Heart left ventricle (tissue), 16 donors: ENCODE results near the gene GPC3. TPM values are rescaled to one million over a fixed set of nuclear protein-coding genes. Genes with fewer than 3 reads are reported as not detected.

Source experiments
- ATAC-seq, 4 donors: fragments of 200-7000 bp; cut with Tn5 transposase; one replicate each; pipeline ENCODE4 v1.9.1; 2020 to 2022; ENCODE audit warnings: moderate library complexity in 4 of 4, mild to moderate bottlenecking in 3 of 4, moderate number of reproducible peaks in 1 of 4
- DNase-seq, 5 donors: peaks; one replicate each; pipeline ENCODE4 v3.0.0-alpha.2; 2020
- H3K27ac ChIP-seq, 12 donors: fragments of 200-600 bp; sonication (generic) in 4 of 12; one replicate each; pipeline versions ENCODE4 v1.5.0 to v1.8.0; 2016 to 2022; ENCODE audit warnings: mild to moderate bottlenecking in 2 of 12
- H3K27me3 ChIP-seq, 9 donors: fragments of 200-600 bp; sonication (generic) in 2 of 9; one replicate each; pipeline versions ENCODE4 v1.5.1 to v1.8.0; 2016 to 2022; ENCODE audit warnings: mild to moderate bottlenecking in 3 of 9
- H3K36me3 ChIP-seq, 9 donors: fragments of 200-600 bp; sonication (generic) in 2 of 9; one replicate each; pipeline versions ENCODE4 v1.5.0 to v1.8.0; 2018 to 2022; ENCODE audit warnings: mild to moderate bottlenecking in 2 of 9
- H3K4me1 ChIP-seq, 12 donors: fragments of 200-600 bp; sonication (generic) in 4 of 12; one replicate each; pipeline versions ENCODE4 v1.5.0 to v1.8.0; 2016 to 2022; ENCODE audit warnings: mild to moderate bottlenecking in 3 of 12
- H3K4me3 ChIP-seq, 12 donors: fragments of 200-600 bp; sonication (generic) in 4 of 12; one replicate each; pipeline versions ENCODE4 v1.5.0 to v1.8.0; 2017 to 2022; ENCODE audit warnings: mild to moderate bottlenecking in 9 of 12, moderate library complexity in 4 of 12
- H3K9me3 ChIP-seq, 12 donors: fragments of 200-600 bp; sonication (generic) in 4 of 12; one replicate each; pipeline versions ENCODE4 v1.5.0 to v1.8.0; 2016 to 2022; ENCODE audit warnings: mild to moderate bottlenecking in 1 of 12
- CTCF ChIP-seq, 12 donors: fragments of 200-600 bp; sonication (generic) in 4 of 12; IDR thresholded peaks; one replicate each; pipeline versions ENCODE4 v1.5.0 to v1.8.0; 2018 to 2022; ENCODE audit warnings: antibody characterized with exemption in 12 of 12, mild to moderate bottlenecking in 5 of 12
- POLR2A ChIP-seq, 2 donors: fragments of 450-650 bp; IDR thresholded peaks; one replicate each; pipeline ENCODE4 v1.6.1; 2017; ENCODE audit warnings: antibody characterized with exemption in 2 of 2, mild to moderate bottlenecking in 2 of 2, moderate library complexity in 2 of 2
- WGBS, 4 donors: extraction: QIAGEN DNeasy Blood & Tissue Kit in 2 of 4; methylation state at CpG; one replicate each; pipeline versions ENCODE4 v1.1.5 to v1.1.7; 2013 to 2018; 5-methylcytosine and 5-hydroxymethylcytosine counted together
- intact Hi-C, 10 donors: fragments of 100-400 bp; cut with DNase I; formaldehyde crosslinking; loops; one replicate each; pipeline versions ENCODE4 v1.11.1 to v1.14.2; 2022
- polyA plus RNA-seq, 2 donors: library from polyadenylated mRNA; stranded (reverse); fragments of 200-250 nt; gene quantifications; one replicate each; pipeline ENCODE4 v1.2.3, GENCODE V29; 2013
- total RNA-seq, 9 donors: library from RNA; depleted of rRNA in 2 of 9; stranded (reverse); fragments of >200 nt in 2 of 9; fragmentation: NEBNext Ultra II Directional in 3 of 9; extraction: Animal tissue kit (Norgen Biotek cat#: 25700) in 3 of 9; gene quantifications; one replicate each; pipeline versions ENCODE4 v1.1.0 to v1.2.4, GENCODE V29; 2016 to 2023
- donor health status: ischemic (EF 13 %, LVEDD 7.1; RV severe dilation, severe dysfunction).
- donor health status: healthy with polysubstance abuse.
- donor health status: DM: no; HTN: yes; CAD: no.
- donor health status: DM: no; HTN: no; CAD: no.
- donor health status: ischemic (EF 25% LVEDD 6.9; RV normal size, moderate dysfunction).
- donor health status: ischemic (EF 25% LVEDD 5.7; RV mildly dilated, moderate dysfunction).
- donor health status: healthy.
- donor health status: DM: yes; HTN: yes; CAD: no.
- donor health status: ischemic (EF 35%, LVEDD 5.7; RV mildly dilated, moderate dysfunction).
- donor health status: nonischemic (EF 11% LVEDD 7.7; RV severe dilation, severe dysfunction).
- donor health status: DM: yes; HTN: yes; CAD: no.
- donor health status: PGD.
- donor health status: ischemic (EF 29% LVEDD 5.4; RV normal size, mild dysfunction).
- donor health status: nonischemic (EF 23%, LVEDD 6.1; RV moderate dilation, normal function).

Gene GPC3
- total and polyA plus RNA-seq, 11 donors = 0.19 to 16.9 (median 2.8) TPM

DNA sequence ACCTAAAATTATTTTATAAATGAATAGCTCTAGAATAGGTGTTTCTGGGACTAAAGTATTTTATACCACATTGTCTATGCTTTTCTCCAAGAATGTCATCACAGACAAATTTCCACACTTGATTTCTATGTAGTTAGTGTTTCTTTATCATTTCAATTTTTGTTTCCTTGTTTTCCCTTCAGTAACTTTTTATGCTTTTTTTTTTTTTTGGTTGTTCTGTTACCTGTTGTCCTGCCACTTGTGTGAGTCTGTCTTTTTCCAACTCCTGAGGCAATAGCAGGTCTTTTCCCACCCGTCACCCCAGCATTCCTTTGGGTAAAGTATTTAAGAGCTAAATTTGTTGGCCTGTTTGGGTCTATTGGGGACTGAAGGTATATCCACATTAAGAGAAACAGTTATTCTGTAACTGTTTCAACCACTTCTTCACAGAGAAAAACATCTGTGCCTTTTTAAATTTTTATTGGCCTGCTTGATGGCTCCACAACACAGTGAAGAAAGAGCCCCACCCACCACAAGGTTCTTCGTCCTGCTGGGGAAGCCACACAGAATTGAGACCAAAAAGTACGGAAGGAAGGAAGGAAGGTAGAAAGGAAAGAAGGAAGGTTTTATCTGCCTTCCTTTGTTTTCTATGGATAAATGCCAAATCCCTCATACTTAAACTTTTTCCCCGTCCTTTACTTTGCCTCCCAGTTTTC lies 17.7 kb upstream of the GPC3 start:
- no peak for TF ChIP-seq CTCF (IDR thresholded peaks at IDR 0.05)
- TF ChIP-seq POLR2A (IDR thresholded peaks at IDR 0.05) = no peak
- no peaks in the 10 kb centered on the region for H3K9me3 ChIP-seq
- H3K4me1 ChIP-seq = no peaks in the 10 kb centered on the region
- 46 to 70% (median 56%) methylated on average over 4 of the region's 4 CpGs for WGBS, 4 donors
- H3K27me3 ChIP-seq = peaks cover 0 to 18% (median 0%) of the 10 kb centered on the region in 9 donors
- DNase-seq (no peak), ATAC-seq (no peak)
- H3K36me3 ChIP-seq = no peaks in the 10 kb centered on the region
- no peak overlapping the region for H3K27ac ChIP-seq
- H3K4me3 ChIP-seq = no peak overlapping the region
- intact Hi-C loops = no loop called here

DNA sequence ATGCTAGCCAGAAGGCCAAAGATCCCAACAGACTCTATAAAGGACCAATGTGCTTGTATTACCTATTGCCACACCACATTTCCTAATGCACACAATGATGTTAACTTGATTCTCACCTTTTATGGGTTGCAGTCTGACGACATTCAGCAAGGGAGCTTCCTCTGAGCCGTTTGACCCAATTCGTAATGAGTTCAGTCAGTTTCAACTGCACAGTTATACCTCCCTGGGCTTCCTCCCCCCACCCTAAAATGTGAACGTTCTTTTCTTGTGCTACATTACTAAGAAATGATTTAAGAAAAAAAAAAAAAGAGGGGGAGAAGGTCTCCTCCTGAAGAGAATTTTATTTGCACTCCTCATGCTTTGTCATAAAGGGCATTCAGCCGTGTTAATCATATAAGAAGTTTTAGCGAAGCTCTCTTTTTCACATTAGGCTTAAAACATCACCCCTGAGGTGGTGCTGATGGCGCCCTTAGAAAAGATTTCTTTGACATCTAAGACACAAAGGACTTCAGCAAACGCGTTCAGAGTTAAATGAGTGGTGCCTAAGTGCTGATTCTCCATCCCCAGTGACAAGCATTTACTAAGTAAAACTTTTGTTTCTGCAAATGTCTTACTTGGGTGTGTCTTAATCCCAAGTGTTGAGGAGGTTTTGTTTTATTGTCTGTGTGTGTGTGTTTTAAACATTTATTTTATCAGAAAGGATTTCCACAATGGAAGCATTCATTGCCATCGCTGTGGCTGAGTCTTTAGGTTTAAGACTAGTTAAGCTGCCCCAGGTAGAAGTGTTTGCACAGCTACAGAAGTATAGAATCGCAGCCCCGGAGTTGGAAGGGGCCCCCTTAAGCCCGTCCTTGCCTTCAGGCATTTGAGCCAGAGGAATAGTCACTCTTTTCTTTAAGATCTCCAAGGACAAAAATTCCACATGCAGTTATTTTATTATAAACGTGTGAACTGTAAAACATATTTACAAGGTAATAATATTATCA lies 15.2 kb upstream of the GPC3 start:
- H3K27me3 ChIP-seq = peaks cover 0 to 26% (median 0%) of the 10 kb centered on the region in 9 donors
- no peak overlapping the region for H3K4me3 ChIP-seq
- 62 to 79% (median 73%) methylated on average over 14 of the region's 14 CpGs for WGBS, 4 donors
- ATAC-seq (no peak), DNase-seq (no peak)
- H3K36me3 ChIP-seq = no peaks in the 10 kb centered on the region
- no peak for TF ChIP-seq CTCF (IDR thresholded peaks at IDR 0.05)
- TF ChIP-seq POLR2A (IDR thresholded peaks at IDR 0.05) = no peak
- no peaks in the 10 kb centered on the region for H3K9me3 ChIP-seq
- H3K27ac ChIP-seq = no peak overlapping the region
- intact Hi-C loops = no loop called here
- no peaks in the 10 kb centered on the region for H3K4me1 ChIP-seq

GRCh38 chrX:133999031-133999705 lies 13.8 kb upstream of the GPC3 start:
- peak in 3 of 5 donors; percentile 5 to 39 (median 18) for DNase-seq
- intact Hi-C loops = no loop called here
- Histone ChIP-seq H3K27me3 (peaks cover 0 to 24% (median 0%) of the 10 kb centered on the region in 9 donors), H3K27ac (peak overlapping the region in 2 of 12 donors; percentile 34 to 54), H3K4me3 (no peak overlapping the region), H3K36me3 (no peaks in the 10 kb centered on the region), H3K9me3 (no peaks in the 10 kb centered on the region), H3K4me1 (no peaks in the 10 kb centered on the region)
- TF ChIP-seq CTCF (IDR thresholded peaks at IDR 0.05) (no peak), POLR2A (IDR thresholded peaks at IDR 0.05) (no peak)
- WGBS, 4 donors = 60 to 71% (median 66%) methylated on average over 12 of the region's 12 CpGs
- ATAC-seq = peak in 1 of 4 donors; percentile 32

DNA sequence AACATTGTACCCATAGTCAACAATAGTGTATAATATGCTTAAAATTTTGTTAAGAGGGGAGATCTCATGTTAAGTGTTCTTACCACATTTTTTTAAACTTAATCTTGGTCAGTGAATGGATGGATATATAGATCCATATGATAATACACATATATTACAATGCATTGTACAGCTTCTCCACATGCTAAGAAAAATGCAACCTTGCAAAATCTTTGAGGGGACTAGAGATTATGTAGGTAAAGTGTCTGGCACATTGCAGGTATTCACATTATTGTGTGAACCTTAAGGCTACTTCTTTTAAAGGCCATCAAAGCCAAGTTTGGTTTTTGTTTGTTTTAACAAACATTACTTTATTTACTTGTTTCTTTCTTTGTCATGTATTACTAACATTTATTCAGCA lies 10.4 kb upstream of the GPC3 start:
- Histone ChIP-seq H3K9me3 (no peaks in the 10 kb centered on the region), H3K27ac (no peak overlapping the region), H3K4me1 (no peaks in the 10 kb centered on the region), H3K4me3 (no peak overlapping the region), H3K27me3 (peaks cover 0 to 25% (median 0%) of the 10 kb centered on the region in 9 donors), H3K36me3 (no peaks in the 10 kb centered on the region)
- DNase-seq = no peak
- no peak for TF ChIP-seq CTCF (IDR thresholded peaks at IDR 0.05)
- TF ChIP-seq POLR2A (IDR thresholded peaks at IDR 0.05) = no peak
- no peak for ATAC-seq
- intact Hi-C loops = no loop called here
